ACC112 (cell line): ENCODE data around the gene PORCN.
A peak's percentile ranks its signal among the peaks of the same experiment; 100 is the strongest.
"Not testable (repeated sequence)": the region's sequence is repeated elsewhere in the genome, so short reads cannot be mapped to it uniquely, and the experiment has no call there.

ENCODE experiments used
- H2AFZ ChIP-seq: fragments of 200-600 bp; sonication (generic); one replicate; pipeline ENCODE4 v1.6.0; 2017; ENCODE audit warnings: antibody characterized with exemption, low read length; ENCODE audit not compliant: unreplicated experiment
- H3K27ac ChIP-seq: fragments of 200-600 bp; sonication (generic); 2 replicates; pipeline ENCODE4 v1.5.1; 2014; ENCODE audit warnings: low read depth, mild to moderate bottlenecking, antibody characterized with exemption, low read length, moderate library complexity
- H3K27me3 ChIP-seq: fragments of 200-600 bp; sonication (generic); 2 replicates; pipeline ENCODE4 v1.6.1; 2014; ENCODE audit warnings: mild to moderate bottlenecking, antibody characterized with exemption, low read length, moderate library complexity, mixed read lengths; ENCODE audit not compliant: insufficient read depth
- H3K36me3 ChIP-seq: fragments of 200-600 bp; sonication (generic); 2 replicates; pipeline ENCODE4 v1.6.1; 2016; ENCODE audit warnings: mild to moderate bottlenecking, antibody characterized with exemption, low read length, moderate library complexity, mixed read lengths; ENCODE audit not compliant: insufficient read depth
- H3K4me1 ChIP-seq: fragments of 200-600 bp; sonication (generic); one replicate; pipeline ENCODE4 v1.6.1; 2016; ENCODE audit warnings: low read length, mixed read lengths; ENCODE audit not compliant: insufficient read depth, unreplicated experiment, control insufficient read depth
- H3K4me3 ChIP-seq: fragments of 200-600 bp; sonication (generic); 2 replicates; pipeline ENCODE4 v1.5.1; 2014; ENCODE audit warnings: mild to moderate bottlenecking, low read depth, low read length
- H3K79me2 ChIP-seq: fragments of 200-600 bp; sonication (generic); one replicate; pipeline ENCODE4 v1.6.0; 2016; ENCODE audit warnings: low read length; ENCODE audit not compliant: control insufficient read depth, unreplicated experiment, insufficient read depth

PORCN gene

GRCh38 chrX:48521353-48522243 lies 12.8 kb downstream of the PORCN start, which contains the start of gene EBP:
Gene EBP (plus strand): TSS chrX:48521808. CDS start chrX:48523772, 1,964 bp downstream.
- Histone ChIP-seq H3K4me1 (no peaks in the 10 kb centered on the region), H3K27ac (peak within 1 kb of the TSS; percentile 42; the same call in 1 of the 2 replicates), H2AFZ (peak within 1 kb of the TSS; percentile 39), H3K4me3 (peak within 1 kb of the TSS; percentile 81), H3K79me2 (peaks cover 5% of the 10 kb centered on the region), H3K36me3 (no peaks in the 10 kb centered on the region), H3K27me3 (no peaks in the 10 kb centered on the region)

GRCh38 chrX:48522291-48522690 lies 13.5 kb downstream of the PORCN start:
- H2AFZ ChIP-seq, result peak overlapping the region; percentile 7
- H3K27ac ChIP-seq, result no peak overlapping the region
- H3K4me3 ChIP-seq, result peak overlapping the region; percentile 81

GRCh38 chrX:48523682-48524081 lies 14.9 kb downstream of the PORCN start:
- no peaks in the 10 kb centered on the region for H3K27me3 ChIP-seq
- no peaks in the 10 kb centered on the region for H3K36me3 ChIP-seq
- no peak overlapping the region for H3K4me3 ChIP-seq
- H3K27ac ChIP-seq, result no peak overlapping the region
- H3K79me2 ChIP-seq, result peaks cover 5% of the 10 kb centered on the region
- no peak overlapping the region for H2AFZ ChIP-seq
- no peaks in the 10 kb centered on the region for H3K4me1 ChIP-seq

More at GRCh38 chrX:48522291-48522690, 13.5 kb downstream of the PORCN start:
- H3K4me1 ChIP-seq, result no peaks in the 10 kb centered on the region
- no peaks in the 10 kb centered on the region for H3K36me3 ChIP-seq
- no peaks in the 10 kb centered on the region for H3K27me3 ChIP-seq
- peaks cover 5% of the 10 kb centered on the region for H3K79me2 ChIP-seq

- not testable (repeated sequence) for H2AFZ ChIP-seq, H3K4me1 ChIP-seq, H3K79me2 ChIP-seq, H3K27me3 ChIP-seq, H3K27ac ChIP-seq, H3K4me3 ChIP-seq, H3K36me3 ChIP-seq
Measured at GRCh38 chrX:48525853-48526252, 17.1 kb downstream of the PORCN start.

- H2AFZ ChIP-seq, result no peak overlapping the region
- H3K4me1 ChIP-seq, result peaks cover 20% of the 10 kb centered on the region
- H3K27me3 ChIP-seq, result no peaks in the 10 kb centered on the region
- H3K79me2 ChIP-seq, result no peaks in the 10 kb centered on the region
- no peaks in the 10 kb centered on the region for H3K36me3 ChIP-seq
- H3K27ac ChIP-seq, result peak overlapping the region; percentile 92
- no peak overlapping the region for H3K4me3 ChIP-seq
Measured at GRCh38 chrX:48530736-48531135, 21.9 kb downstream of the PORCN start.

- H3K4me3 ChIP-seq, result peak overlapping the region; percentile 33; the same call in 1 of the 2 replicates
- peak overlapping the region; percentile 92 for H3K27ac ChIP-seq
- peaks cover 20% of the 10 kb centered on the region for H3K4me1 ChIP-seq
- H3K79me2 ChIP-seq, result no peaks in the 10 kb centered on the region
- H2AFZ ChIP-seq, result peak overlapping the region; percentile 81
- no peaks in the 10 kb centered on the region for H3K27me3 ChIP-seq
- no peaks in the 10 kb centered on the region for H3K36me3 ChIP-seq
Measured at GRCh38 chrX:48531358-48531959, 22.7 kb downstream of the PORCN start.

GRCh38 chrX:48532161-48532560 lies 23.4 kb downstream of the PORCN start:
- no peaks in the 10 kb centered on the region for H3K79me2 ChIP-seq
- no peaks in the 10 kb centered on the region for H3K36me3 ChIP-seq
- no peaks in the 10 kb centered on the region for H3K27me3 ChIP-seq
- peak overlapping the region; percentile 32 for H2AFZ ChIP-seq
- peak overlapping the region; percentile 25; the same call in 1 of the 2 replicates for H3K4me3 ChIP-seq
- H3K27ac ChIP-seq, result peak overlapping the region; percentile 92
- peaks cover 20% of the 10 kb centered on the region for H3K4me1 ChIP-seq

- Histone ChIP-seq H2AFZ (no peak overlapping the region), H3K27me3 (no peaks in the 10 kb centered on the region), H3K27ac (no peak overlapping the region), H3K36me3 (no peaks in the 10 kb centered on the region), H3K79me2 (no peaks in the 10 kb centered on the region), H3K4me3 (no peak overlapping the region), H3K4me1 (peaks cover 20% of the 10 kb centered on the region)
Measured at GRCh38 chrX:48533165-48533564, 24.4 kb downstream of the PORCN start.

GRCh38 chrX:48538641-48539344 lies 30.0 kb downstream of the PORCN start:
- Histone ChIP-seq H3K27ac (peak overlapping the region; percentile 47; the same call in 1 of the 2 replicates), H3K27me3 (no peaks in the 10 kb centered on the region), H3K36me3 (no peaks in the 10 kb centered on the region), H3K4me1 (peaks cover 9% of the 10 kb centered on the region), H2AFZ (no peak overlapping the region), H3K79me2 (peaks cover 15% of the 10 kb centered on the region), H3K4me3 (peak overlapping the region; percentile 90)

- H3K27ac ChIP-seq, result peak within 1 kb of the TSS; percentile 62; the same call in 1 of the 2 replicates
- no peaks in the 10 kb centered on the region for H3K27me3 ChIP-seq
- peaks cover 15% of the 10 kb centered on the region for H3K79me2 ChIP-seq
- peak within 1 kb of the TSS; percentile 90 for H3K4me3 ChIP-seq
- peaks cover 9% of the 10 kb centered on the region for H3K4me1 ChIP-seq
- no peak within 1 kb of the TSS for H2AFZ ChIP-seq
- no peaks in the 10 kb centered on the region for H3K36me3 ChIP-seq
Measured at GRCh38 chrX:48539345-48540027, 30.7 kb downstream of the PORCN start, which contains the start of gene TBC1D25. Gene TBC1D25 (plus strand): TSS chrX:48539714. CDS start chrX:48539798, 84 bp downstream.
